Heart left ventricle (tissue), 16 donors: ENCODE data around the gene VAPB. TPM values are rescaled to one million over a fixed set of nuclear protein-coding genes. Genes with fewer than 3 reads are reported as not detected.

ENCODE experiments used
- ATAC-seq, 4 donors: fragments of 200-7000 bp; cut with Tn5 transposase; one replicate each; pipeline ENCODE4 v1.9.1; 2020 to 2022; ENCODE audit warnings: moderate library complexity in 4 of 4, mild to moderate bottlenecking in 3 of 4, moderate number of reproducible peaks in 1 of 4
- DNase-seq, 5 donors: peaks; one replicate each; pipeline ENCODE4 v3.0.0-alpha.2; 2020
- H3K27ac ChIP-seq, 12 donors: fragments of 200-600 bp; sonication (generic) in 4 of 12; one replicate each; pipeline versions ENCODE4 v1.5.0 to v1.8.0; 2016 to 2022; ENCODE audit warnings: mild to moderate bottlenecking in 2 of 12
- H3K27me3 ChIP-seq, 9 donors: fragments of 200-600 bp; sonication (generic) in 2 of 9; one replicate each; pipeline versions ENCODE4 v1.5.1 to v1.8.0; 2016 to 2022; ENCODE audit warnings: mild to moderate bottlenecking in 3 of 9
- H3K36me3 ChIP-seq, 9 donors: fragments of 200-600 bp; sonication (generic) in 2 of 9; one replicate each; pipeline versions ENCODE4 v1.5.0 to v1.8.0; 2018 to 2022; ENCODE audit warnings: mild to moderate bottlenecking in 2 of 9
- H3K4me1 ChIP-seq, 12 donors: fragments of 200-600 bp; sonication (generic) in 4 of 12; one replicate each; pipeline versions ENCODE4 v1.5.0 to v1.8.0; 2016 to 2022; ENCODE audit warnings: mild to moderate bottlenecking in 3 of 12
- H3K4me3 ChIP-seq, 12 donors: fragments of 200-600 bp; sonication (generic) in 4 of 12; one replicate each; pipeline versions ENCODE4 v1.5.0 to v1.8.0; 2017 to 2022; ENCODE audit warnings: mild to moderate bottlenecking in 9 of 12, moderate library complexity in 4 of 12
- H3K9me3 ChIP-seq, 12 donors: fragments of 200-600 bp; sonication (generic) in 4 of 12; one replicate each; pipeline versions ENCODE4 v1.5.0 to v1.8.0; 2016 to 2022; ENCODE audit warnings: mild to moderate bottlenecking in 1 of 12
- CTCF ChIP-seq, 12 donors: fragments of 200-600 bp; sonication (generic) in 4 of 12; IDR thresholded peaks; one replicate each; pipeline versions ENCODE4 v1.5.0 to v1.8.0; 2018 to 2022; ENCODE audit warnings: antibody characterized with exemption in 12 of 12, mild to moderate bottlenecking in 5 of 12
- POLR2A ChIP-seq, 2 donors: fragments of 450-650 bp; IDR thresholded peaks; one replicate each; pipeline ENCODE4 v1.6.1; 2017; ENCODE audit warnings: antibody characterized with exemption in 2 of 2, mild to moderate bottlenecking in 2 of 2, moderate library complexity in 2 of 2
- WGBS, 4 donors: extraction: QIAGEN DNeasy Blood & Tissue Kit in 2 of 4; methylation state at CpG; one replicate each; pipeline versions ENCODE4 v1.1.5 to v1.1.7; 2013 to 2018; 5-methylcytosine and 5-hydroxymethylcytosine counted together
- intact Hi-C, 10 donors: fragments of 100-400 bp; cut with DNase I; formaldehyde crosslinking; loops; one replicate each; pipeline versions ENCODE4 v1.11.1 to v1.14.2; 2022
- polyA plus RNA-seq, 2 donors: library from polyadenylated mRNA; stranded (reverse); fragments of 200-250 nt; gene quantifications; one replicate each; pipeline ENCODE4 v1.2.3, GENCODE V29; 2013
- total RNA-seq, 9 donors: library from RNA; depleted of rRNA in 2 of 9; stranded (reverse); fragments of >200 nt in 2 of 9; fragmentation: NEBNext Ultra II Directional in 3 of 9; extraction: Animal tissue kit (Norgen Biotek cat#: 25700) in 3 of 9; gene quantifications; one replicate each; pipeline versions ENCODE4 v1.1.0 to v1.2.4, GENCODE V29; 2016 to 2023
- donor health status: ischemic (EF 13 %, LVEDD 7.1; RV severe dilation, severe dysfunction).
- donor health status: healthy with polysubstance abuse.
- donor health status: DM: no; HTN: yes; CAD: no.
- donor health status: DM: no; HTN: no; CAD: no.
- donor health status: ischemic (EF 25% LVEDD 6.9; RV normal size, moderate dysfunction).
- donor health status: ischemic (EF 25% LVEDD 5.7; RV mildly dilated, moderate dysfunction).
- donor health status: healthy.
- donor health status: DM: yes; HTN: yes; CAD: no.
- donor health status: ischemic (EF 35%, LVEDD 5.7; RV mildly dilated, moderate dysfunction).
- donor health status: nonischemic (EF 11% LVEDD 7.7; RV severe dilation, severe dysfunction).
- donor health status: DM: yes; HTN: yes; CAD: no.
- donor health status: PGD.
- donor health status: ischemic (EF 29% LVEDD 5.4; RV normal size, mild dysfunction).
- donor health status: nonischemic (EF 23%, LVEDD 6.1; RV moderate dilation, normal function).

The VAPB gene
- total and polyA plus RNA-seq, 11 donors: 25.7 to 76.1 (median 62.7) TPM

- no peak overlapping the region for H3K27ac ChIP-seq
- intact Hi-C loops: no loop called here
These were observed 44.7 kb downstream of the VAPB start for GRCh38 chr20:58433759-58434158.

GRCh38 chr20:58434326-58434725, 45.3 kb downstream of the VAPB start:
- WGBS, 4 donors: 94 to 99% (median 97%) methylated on average over 5 of the region's 5 CpGs
- intact Hi-C loops: no loop called here
- H3K4me3 ChIP-seq: no peak overlapping the region
- H3K4me1 ChIP-seq: peaks cover 0 to 36% (median 27%) of the 10 kb centered on the region in 12 donors
- no peak for ATAC-seq
- H3K27ac ChIP-seq: no peak overlapping the region
- TF ChIP-seq CTCF (IDR thresholded peaks at IDR 0.05): no peak
- TF ChIP-seq POLR2A (IDR thresholded peaks at IDR 0.05): no peak
- no peaks in the 10 kb centered on the region for H3K27me3 ChIP-seq
- H3K9me3 ChIP-seq: no peaks in the 10 kb centered on the region
- DNase-seq: no peak
- peaks cover 0 to 33% (median 0%) of the 10 kb centered on the region in 9 donors for H3K36me3 ChIP-seq

More at GRCh38 chr20:58433759-58434158, 44.7 kb downstream of the VAPB start:
- TF ChIP-seq CTCF (IDR thresholded peaks at IDR 0.05) (no peak), POLR2A (IDR thresholded peaks at IDR 0.05) (no peak)
- H3K36me3 ChIP-seq: peaks cover 0 to 29% (median 0%) of the 10 kb centered on the region in 9 donors
- ATAC-seq: peak in 3 of 4 donors; percentile 72 to 84 (median 72)
- peaks cover 0 to 1% (median 0%) of the 10 kb centered on the region in 12 donors for H3K9me3 ChIP-seq
- WGBS, 4 donors: 36 to 43% (median 37%) methylated on average over 1 of the region's 1 CpG
- H3K27me3 ChIP-seq: no peaks in the 10 kb centered on the region
- no peak for DNase-seq
- no peak overlapping the region for H3K4me3 ChIP-seq
- peaks cover 0 to 31% (median 23%) of the 10 kb centered on the region in 12 donors for H3K4me1 ChIP-seq

GRCh38 chr20:58435237-58435636, 46.2 kb downstream of the VAPB start:
- Histone ChIP-seq H3K27ac (no peak overlapping the region), H3K4me1 (peaks cover 0 to 46% (median 36%) of the 10 kb centered on the region in 12 donors), H3K9me3 (no peaks in the 10 kb centered on the region), H3K4me3 (no peak overlapping the region), H3K36me3 (peaks cover 0 to 38% (median 0%) of the 10 kb centered on the region in 9 donors), H3K27me3 (no peaks in the 10 kb centered on the region)
- DNase-seq: no peak
- no peak for ATAC-seq
- intact Hi-C loops: no loop called here
- no peak for TF ChIP-seq POLR2A (IDR thresholded peaks at IDR 0.05)
- WGBS, 4 donors: 91 to 92% (median 91%) methylated on average over 6 of the region's 6 CpGs

GRCh38 chr20:58436868-58437645, 48.0 kb downstream of the VAPB start:
- no peak for DNase-seq
- H3K9me3 ChIP-seq: no peaks in the 10 kb centered on the region
- H3K36me3 ChIP-seq: peaks cover 0 to 55% (median 8%) of the 10 kb centered on the region in 9 donors
- intact Hi-C loops: no loop called here
- no peak overlapping the region for H3K27ac ChIP-seq
- no peaks in the 10 kb centered on the region for H3K27me3 ChIP-seq
- peaks cover 0 to 39% (median 33%) of the 10 kb centered on the region in 12 donors for H3K4me1 ChIP-seq
- no peak for ATAC-seq
- no peak overlapping the region for H3K4me3 ChIP-seq
- 93 to 97% (median 96%) methylated on average over 5 of the region's 5 CpGs for WGBS, 4 donors
- TF ChIP-seq CTCF (IDR thresholded peaks at IDR 0.05) (no peak), POLR2A (IDR thresholded peaks at IDR 0.05) (no peak)
